RWPE2 (cell line): ENCODE results near the gene VANGL2.

Source experiments
- ATAC-seq: fragments of 200-7000 bp; cut with Tn5 transposase; 3 replicates; pipeline ENCODE4 v1.9.1; 2021; ENCODE audit warnings: low read depth
- DNase-seq: peaks from one replicate; pipeline ENCODE4 v3.0.0-alpha.2; 2020; ENCODE audit warnings: low spot score
- H3K27ac ChIP-seq: fragments of 450-650 bp; 2 replicates; pipeline ENCODE4 v1.5.1; 2017; ENCODE audit warnings: mild to moderate bottlenecking; ENCODE audit not compliant: poor library complexity, severe bottlenecking
- H3K27me3 ChIP-seq: fragments of 250-450 bp; sonication (Bioruptor Pico); 2 replicates; pipeline ENCODE4 v1.5.1; 2021; ENCODE audit warnings: mild to moderate bottlenecking, moderate library complexity; ENCODE audit not compliant: insufficient read depth, poor library complexity, severe bottlenecking
- H3K36me3 ChIP-seq: fragments of 250-450 bp; sonication (Bioruptor Pico); 2 replicates; pipeline ENCODE4 v1.5.1; 2020; ENCODE audit warnings: low read depth, mild to moderate bottlenecking, moderate library complexity
- H3K4me1 ChIP-seq: fragments of 250-450 bp; sonication (Bioruptor Pico); 2 replicates; pipeline ENCODE4 v1.5.1; 2021; ENCODE audit warnings: mild to moderate bottlenecking, moderate library complexity; ENCODE audit not compliant: insufficient read depth, poor library complexity, severe bottlenecking
- H3K4me3 ChIP-seq: fragments of 250-450 bp; sonication (Bioruptor Pico); 2 replicates; pipeline ENCODE4 v1.5.1; 2021; ENCODE audit warnings: mild to moderate bottlenecking, moderate library complexity; ENCODE audit not compliant: severe bottlenecking
- H3K9me3 ChIP-seq: fragments of 250-450 bp; sonication (Bioruptor Pico); 2 replicates; pipeline ENCODE4 v1.5.1; 2021; ENCODE audit warnings: mild to moderate bottlenecking, moderate library complexity; ENCODE audit not compliant: severe bottlenecking
- TF ChIP-seq, protein P1 (sequence below): fragments of 450-650 bp; IDR thresholded peaks from one replicate; pipeline ENCODE4 v1.5.1; 2017; ENCODE audit warnings: mild to moderate bottlenecking, moderate library complexity; ENCODE audit not compliant: poor library complexity, severe bottlenecking

Gene VANGL2

DNA sequence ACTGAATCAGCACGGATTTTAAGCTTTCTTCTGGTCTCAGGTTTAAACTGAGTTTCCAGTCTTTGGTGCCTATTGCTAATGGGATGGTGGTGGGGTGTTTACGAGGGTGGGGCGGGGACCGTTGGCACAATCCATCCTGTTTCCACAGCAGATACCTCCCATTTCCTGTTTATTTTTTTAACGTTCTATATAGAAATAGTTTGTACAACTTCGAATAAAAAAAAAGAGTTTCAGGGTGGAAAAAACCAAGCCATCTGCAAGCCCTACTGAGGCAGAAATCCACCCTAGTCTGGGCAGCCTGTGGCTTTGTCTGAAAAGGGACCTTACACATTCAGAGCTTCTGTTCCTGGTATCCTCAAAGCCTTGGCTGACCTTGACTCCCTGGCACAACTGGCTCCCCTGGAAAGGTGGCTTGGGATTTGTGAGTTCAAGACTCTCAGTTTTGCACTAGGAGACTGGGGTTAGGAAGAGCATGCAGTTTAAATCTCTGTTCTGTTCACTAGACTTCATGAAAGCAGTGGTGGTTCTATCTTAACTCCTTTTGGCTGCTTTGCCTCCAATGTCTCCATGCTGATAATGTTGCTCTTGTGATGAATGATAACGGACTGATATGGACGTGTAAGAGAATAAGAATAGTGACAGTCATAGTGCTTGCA, 46.7 kb downstream of the VANGL2 start:
- H3K27ac ChIP-seq, result no peak overlapping the region
- H3K27me3 ChIP-seq, result no peaks in the 10 kb centered on the region
- H3K36me3 ChIP-seq, result no peaks in the 10 kb centered on the region
- TF ChIP-seq, protein P1, sequence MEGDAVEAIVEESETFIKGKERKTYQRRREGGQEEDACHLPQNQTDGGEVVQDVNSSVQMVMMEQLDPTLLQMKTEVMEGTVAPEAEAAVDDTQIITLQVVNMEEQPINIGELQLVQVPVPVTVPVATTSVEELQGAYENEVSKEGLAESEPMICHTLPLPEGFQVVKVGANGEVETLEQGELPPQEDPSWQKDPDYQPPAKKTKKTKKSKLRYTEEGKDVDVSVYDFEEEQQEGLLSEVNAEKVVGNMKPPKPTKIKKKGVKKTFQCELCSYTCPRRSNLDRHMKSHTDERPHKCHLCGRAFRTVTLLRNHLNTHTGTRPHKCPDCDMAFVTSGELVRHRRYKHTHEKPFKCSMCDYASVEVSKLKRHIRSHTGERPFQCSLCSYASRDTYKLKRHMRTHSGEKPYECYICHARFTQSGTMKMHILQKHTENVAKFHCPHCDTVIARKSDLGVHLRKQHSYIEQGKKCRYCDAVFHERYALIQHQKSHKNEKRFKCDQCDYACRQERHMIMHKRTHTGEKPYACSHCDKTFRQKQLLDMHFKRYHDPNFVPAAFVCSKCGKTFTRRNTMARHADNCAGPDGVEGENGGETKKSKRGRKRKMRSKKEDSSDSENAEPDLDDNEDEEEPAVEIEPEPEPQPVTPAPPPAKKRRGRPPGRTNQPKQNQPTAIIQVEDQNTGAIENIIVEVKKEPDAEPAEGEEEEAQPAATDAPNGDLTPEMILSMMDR, result no peak
- H3K4me3 ChIP-seq, result no peak overlapping the region
- H3K9me3 ChIP-seq, result no peaks in the 10 kb centered on the region
- no peaks in the 10 kb centered on the region for H3K4me1 ChIP-seq
- DNase-seq (no peak), ATAC-seq (no peak)

DNA sequence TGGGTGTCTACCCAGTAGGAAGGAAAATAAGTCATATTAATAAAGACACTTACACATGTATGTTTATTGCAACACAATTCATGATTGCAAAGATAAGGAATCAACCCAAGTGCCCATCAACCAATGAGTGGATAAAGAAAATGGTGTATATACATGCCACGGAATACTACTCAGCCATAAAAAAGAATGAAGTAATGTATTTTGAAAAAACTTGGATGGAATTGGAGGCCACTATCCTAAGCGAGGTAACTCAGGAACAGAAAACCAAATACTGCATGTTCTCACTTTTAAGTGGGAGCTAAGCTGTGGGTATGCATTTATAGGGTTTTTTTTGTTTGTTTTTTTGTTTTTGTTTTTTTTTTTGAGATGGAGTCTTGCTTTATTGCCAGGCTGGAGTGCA, 49.1 kb downstream of the VANGL2 start:
- no peak overlapping the region for H3K27ac ChIP-seq
- no peaks in the 10 kb centered on the region for H3K27me3 ChIP-seq
- H3K4me1 ChIP-seq, result no peaks in the 10 kb centered on the region
- no peak for DNase-seq
- no peak for ATAC-seq
- TF ChIP-seq, protein P1, result no peak
- H3K36me3 ChIP-seq, result no peaks in the 10 kb centered on the region
- H3K4me3 ChIP-seq, result no peak overlapping the region
- H3K9me3 ChIP-seq, result no peaks in the 10 kb centered on the region

DNA sequence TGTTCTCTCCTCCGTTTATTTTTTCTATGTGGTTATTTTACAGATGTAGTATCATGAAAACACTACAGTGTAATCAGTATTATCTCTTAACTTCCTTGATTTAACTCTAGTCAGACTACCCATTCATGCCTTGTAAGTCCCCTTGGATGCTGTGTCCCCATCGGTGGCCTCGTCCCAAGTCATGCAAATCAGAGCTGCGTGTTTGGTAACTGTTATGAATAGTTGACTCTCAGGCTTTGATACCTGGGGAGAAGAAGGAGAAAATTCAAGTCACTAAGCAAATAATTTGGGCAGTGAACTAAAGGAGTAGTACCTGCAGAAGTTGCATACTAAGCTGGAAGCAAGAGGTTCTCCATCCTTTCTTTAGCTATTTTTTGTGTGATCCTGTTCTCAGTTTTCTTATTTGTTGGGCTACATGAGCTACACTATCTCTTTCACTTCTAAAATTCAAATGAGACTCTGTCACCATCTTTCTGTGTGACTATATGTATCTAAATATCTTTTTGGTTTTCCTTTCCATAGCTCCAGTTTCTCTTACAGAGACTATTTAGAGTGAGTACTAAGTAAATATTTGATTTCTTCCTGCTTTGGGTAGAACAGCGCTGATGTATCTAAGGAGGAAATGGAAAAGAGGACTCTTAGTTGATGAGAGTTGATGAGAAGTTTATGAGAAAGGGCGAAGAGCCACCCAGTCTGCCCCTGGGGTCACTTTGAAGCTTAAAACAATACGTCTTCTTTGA, 50.9 kb downstream of the VANGL2 start:
- ATAC-seq, result no peak
- Histone ChIP-seq H3K36me3 (no peaks in the 10 kb centered on the region), H3K9me3 (no peaks in the 10 kb centered on the region), H3K27ac (no peak overlapping the region), H3K27me3 (no peaks in the 10 kb centered on the region), H3K4me1 (no peaks in the 10 kb centered on the region), H3K4me3 (no peak overlapping the region)
- DNase-seq, result no peak
- TF ChIP-seq, protein P1, result no peak

DNA sequence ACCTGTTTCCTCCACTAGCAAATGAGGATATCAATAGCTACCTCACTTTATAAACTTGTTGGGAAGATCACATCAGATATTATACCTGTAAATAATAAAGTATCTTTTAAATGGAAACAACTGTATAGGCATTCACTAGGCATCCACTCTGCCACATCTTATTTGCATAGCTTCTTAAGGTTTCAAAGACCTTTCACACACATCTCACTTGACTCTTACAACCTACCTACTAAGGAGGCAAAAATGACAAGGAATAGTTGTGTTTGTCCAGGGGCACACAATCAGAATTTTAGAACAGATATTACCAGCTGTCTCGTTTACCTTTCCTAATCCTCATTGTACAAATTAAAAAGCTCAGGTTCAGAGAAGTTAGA, 51.5 kb downstream of the VANGL2 start:
- Histone ChIP-seq H3K36me3 (no peaks in the 10 kb centered on the region), H3K9me3 (no peaks in the 10 kb centered on the region), H3K27me3 (no peaks in the 10 kb centered on the region), H3K4me1 (no peaks in the 10 kb centered on the region), H3K4me3 (no peak overlapping the region), H3K27ac (no peak overlapping the region)
- DNase-seq (no peak), ATAC-seq (no peak)
- TF ChIP-seq, protein P1, result no peak

DNA sequence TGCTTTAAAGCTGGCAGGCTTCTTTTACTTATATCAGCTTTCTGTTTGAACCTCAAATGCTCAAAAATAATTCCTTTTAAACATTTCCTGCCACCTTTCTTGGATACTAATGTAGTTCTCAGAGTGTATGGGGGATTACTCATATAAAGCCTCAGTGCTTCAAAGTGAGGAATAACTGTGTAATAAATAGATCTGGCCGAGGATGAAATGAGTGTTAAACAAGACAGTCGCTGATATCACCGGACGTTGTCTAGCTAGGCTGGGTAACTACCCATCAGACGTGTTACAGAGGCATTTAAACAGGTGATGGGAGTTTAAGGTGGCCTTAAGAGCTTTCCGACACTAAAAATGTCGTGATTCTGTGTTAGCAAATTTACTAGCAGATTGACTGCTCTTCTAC, 53.1 kb downstream of the VANGL2 start:
- Histone ChIP-seq H3K27ac (no peak overlapping the region), H3K4me3 (no peak overlapping the region), H3K9me3 (no peaks in the 10 kb centered on the region), H3K4me1 (no peaks in the 10 kb centered on the region), H3K27me3 (no peaks in the 10 kb centered on the region), H3K36me3 (no peaks in the 10 kb centered on the region)
- TF ChIP-seq, protein P1, result no peak
- DNase-seq, result no peak
- no peak for ATAC-seq
